ENCODE data around the gene EXOC4.

Gene EXOC4

GRCh38 chr7:133682364-133683181, 429.7 kb downstream of the EXOC4 start:
- DNase-seq, result peak; percentile 54

GRCh38 chr7:133683182-133683454, 430.2 kb downstream of the EXOC4 start:
- no peak for DNase-seq

- DNase-seq, result peak; percentile 53
Measured at GRCh38 chr7:133688483-133689239, 435.8 kb downstream of the EXOC4 start.

GRCh38 chr7:133690740-133691139, 437.9 kb downstream of the EXOC4 start:
- no peak for DNase-seq

- DNase-seq, result no peak
Measured at GRCh38 chr7:133691727-133692610, 439.1 kb downstream of the EXOC4 start.

GRCh38 chr7:133693281-133693680, 440.4 kb downstream of the EXOC4 start:
- no peak for DNase-seq

- DNase-seq, result peak; percentile 48
Measured at GRCh38 chr7:133696056-133696455, 443.2 kb downstream of the EXOC4 start.

- no peak for DNase-seq
Measured at GRCh38 chr7:133697585-133697984, 444.7 kb downstream of the EXOC4 start.

GRCh38 chr7:133698127-133698526, 445.2 kb downstream of the EXOC4 start:
- DNase-seq, result no peak

- DNase-seq, result no peak
Measured at GRCh38 chr7:133699386-133699785, 446.5 kb downstream of the EXOC4 start.

- DNase-seq, result peak; percentile 54
Measured at GRCh38 chr7:133702078-133702477, 449.2 kb downstream of the EXOC4 start.

GRCh38 chr7:133702960-133703359, 450.1 kb downstream of the EXOC4 start:
- DNase-seq, result no peak

- no peak for DNase-seq
Measured at GRCh38 chr7:133703547-133703946, 450.7 kb downstream of the EXOC4 start.

GRCh38 chr7:133704453-133704852, 451.6 kb downstream of the EXOC4 start:
- DNase-seq, result no peak

GRCh38 chr7:133705596-133705995, 452.7 kb downstream of the EXOC4 start:
- DNase-seq, result no peak

GRCh38 chr7:133706016-133706415, 453.1 kb downstream of the EXOC4 start:
- no peak for DNase-seq

GRCh38 chr7:133709036-133709880, 456.4 kb downstream of the EXOC4 start:
- DNase-seq, result no peak

GRCh38 chr7:133712544-133712943, 459.7 kb downstream of the EXOC4 start:
- no peak for DNase-seq

- no peak for DNase-seq
Measured at GRCh38 chr7:133714654-133715053, 461.8 kb downstream of the EXOC4 start.

- DNase-seq, result no peak
Measured at GRCh38 chr7:133718131-133718530, 465.3 kb downstream of the EXOC4 start.

- no peak for DNase-seq
Measured at GRCh38 chr7:133723044-133723443, 470.2 kb downstream of the EXOC4 start.

GRCh38 chr7:133724148-133724547, 471.3 kb downstream of the EXOC4 start:
- no peak for DNase-seq

All from DMS79 treated with DMSO at 0.1 percent for 48 hours (cell line).